ENCODE measurements around the gene SLC15A2.

The SLC15A2 gene

GRCh38 chr3:121948641-121949040, 54.4 kb downstream of the SLC15A2 start:
- TF ChIP-seq GATA1 (IDR thresholded peaks at IDR 0.05; ENCODE audit: low read depth, low read length): no peak
- TF ChIP-seq POLR2A (IDR thresholded peaks at IDR 0.05; ENCODE audit: low read length): no peak
- no peak for DNase-seq

DNA sequence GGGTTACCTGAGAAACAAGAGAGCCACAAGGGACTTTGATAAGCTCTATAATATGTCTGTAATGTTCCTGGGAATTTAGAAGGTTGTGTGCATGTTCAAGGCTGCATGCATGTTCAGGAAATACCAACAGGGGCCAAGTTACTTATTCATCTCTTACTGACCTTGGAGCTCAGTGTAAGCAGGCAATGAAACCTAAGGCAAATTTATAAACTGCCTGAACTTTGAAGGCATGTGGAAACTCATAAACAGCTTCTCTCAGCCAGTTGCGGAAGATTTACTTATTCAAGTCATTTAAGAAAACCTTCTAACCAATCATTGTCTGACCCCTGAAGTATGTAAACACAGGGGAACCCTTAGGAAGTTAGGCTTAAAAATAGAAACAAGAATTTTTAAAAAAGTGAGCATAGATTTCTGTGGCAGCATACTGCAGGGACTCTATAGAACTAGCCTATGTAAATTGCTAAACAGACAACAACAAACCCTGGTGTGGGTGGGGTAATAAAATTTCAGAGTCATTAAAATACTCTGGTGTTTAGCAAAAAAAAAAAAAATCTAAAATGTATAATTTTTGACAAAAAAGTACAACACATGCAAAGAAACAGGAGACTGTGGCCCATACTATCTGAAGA, 57.2 kb downstream of the SLC15A2 start:
- DNase-seq: no peak

DNA sequence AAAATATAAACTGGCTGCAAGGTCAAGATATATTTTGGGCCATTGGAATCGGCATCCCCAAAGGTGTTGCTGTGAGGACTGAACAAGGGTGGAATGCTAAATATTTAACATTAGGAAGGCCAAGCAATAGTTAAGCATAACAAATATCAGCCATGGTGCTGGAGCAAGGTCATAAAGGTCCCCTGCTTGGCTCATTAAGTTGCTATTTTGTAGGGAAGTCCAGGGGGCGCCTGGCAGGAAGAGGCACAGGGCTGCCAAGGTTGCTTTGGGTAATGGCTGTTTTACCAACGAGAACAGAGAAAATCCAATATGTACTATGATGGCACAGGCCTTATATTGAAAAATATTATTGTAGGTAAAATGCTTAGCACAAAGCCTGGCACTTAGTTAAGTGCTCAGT, 62.2 kb downstream of the SLC15A2 start:
- no peak for DNase-seq
- TF ChIP-seq GATA1 (IDR thresholded peaks at IDR 0.05; ENCODE audit: low read depth, low read length) (no peak), POLR2A (IDR thresholded peaks at IDR 0.05; ENCODE audit: low read length) (no peak)

More for the DNA sequence above, 57.2 kb downstream of the SLC15A2 start:
- TF ChIP-seq GATA1 (IDR thresholded peaks at IDR 0.05; ENCODE audit: low read depth, low read length) (no peak), POLR2A (IDR thresholded peaks at IDR 0.05; ENCODE audit: low read length) (no peak)

DNA sequence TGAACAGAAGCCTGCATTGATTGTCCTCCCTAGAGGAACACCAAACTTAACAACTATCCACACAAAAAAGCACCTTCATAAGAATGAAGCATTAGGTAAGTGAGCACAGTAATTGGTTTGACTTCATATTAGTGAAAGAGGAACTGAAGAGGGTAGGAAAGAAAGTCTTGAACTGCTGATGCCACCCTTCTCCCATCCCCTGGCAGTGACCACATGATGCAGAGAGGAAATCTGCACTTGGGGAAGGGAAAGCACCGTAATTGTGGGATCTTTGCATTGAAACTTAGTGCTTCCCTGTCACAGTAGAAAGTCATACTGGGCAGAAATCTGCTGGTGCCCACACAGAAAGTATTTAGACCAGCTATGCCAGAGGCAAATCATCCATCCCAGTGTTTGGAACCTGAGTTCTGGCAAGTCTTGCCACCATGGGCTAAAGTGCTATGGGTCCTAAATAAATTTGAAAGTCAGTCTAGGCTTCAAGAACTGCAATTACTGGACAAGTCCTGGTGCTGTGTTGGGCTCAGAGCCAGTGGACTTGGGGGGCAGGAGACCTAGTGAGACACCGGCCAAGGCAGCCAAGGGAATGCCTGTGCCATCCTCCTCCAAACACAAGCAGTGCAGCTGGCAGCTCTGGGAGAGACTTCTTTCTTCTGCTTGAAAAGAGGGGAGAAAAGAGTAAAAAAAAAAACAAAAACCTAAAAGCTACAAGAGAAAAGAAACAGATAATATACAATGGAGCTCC, 63.6 kb downstream of the SLC15A2 start:
- no peak for DNase-seq
- TF ChIP-seq POLR2A (IDR thresholded peaks at IDR 0.05; ENCODE audit: low read length) (no peak), GATA1 (IDR thresholded peaks at IDR 0.05; ENCODE audit: low read depth, low read length) (no peak)

DNA sequence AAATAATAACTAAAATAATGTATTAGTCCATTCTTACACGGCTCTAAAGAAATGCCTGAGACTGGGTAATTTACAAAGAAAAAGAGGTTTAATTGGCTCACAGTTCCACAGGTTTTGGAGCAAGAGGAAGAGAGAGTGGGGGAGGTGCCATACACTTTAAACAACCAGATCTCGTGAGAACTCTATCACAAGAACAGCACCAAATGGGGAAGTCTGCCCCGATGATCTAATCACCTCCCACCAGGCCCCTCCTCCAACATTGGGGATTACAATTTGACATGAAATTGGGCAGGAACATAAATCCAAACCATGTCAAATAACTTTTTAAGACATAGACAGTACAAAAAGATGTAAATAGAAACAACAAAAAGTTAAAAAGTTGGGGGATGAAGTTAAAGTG, 64.6 kb downstream of the SLC15A2 start:
- DNase-seq: no peak
- TF ChIP-seq GATA1 (IDR thresholded peaks at IDR 0.05; ENCODE audit: low read depth, low read length) (no peak), POLR2A (IDR thresholded peaks at IDR 0.05; ENCODE audit: low read length) (no peak)

DNA sequence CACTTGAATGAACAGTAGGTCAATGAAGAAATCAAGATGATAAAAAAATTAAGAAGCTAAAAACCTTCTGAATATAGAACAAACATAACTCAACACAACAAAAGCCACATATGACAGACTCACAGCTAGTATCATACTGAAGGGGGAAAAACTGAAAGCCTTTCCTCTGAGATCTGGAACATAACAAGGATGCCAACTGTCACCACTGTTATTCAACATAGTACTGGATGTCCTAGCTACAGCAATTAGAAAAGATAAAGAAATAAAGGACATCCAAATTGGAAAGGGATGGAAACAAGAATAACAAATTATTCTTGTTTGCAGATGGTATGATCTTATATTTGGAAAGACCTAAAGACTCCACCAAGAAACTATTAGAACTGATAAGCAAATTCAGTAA, 67.1 kb downstream of the SLC15A2 start:
- no peak for DNase-seq
- TF ChIP-seq GATA1 (IDR thresholded peaks at IDR 0.05; ENCODE audit: low read depth, low read length) (no peak), POLR2A (IDR thresholded peaks at IDR 0.05; ENCODE audit: low read length) (no peak)

- no peak for TF ChIP-seq GATA1 (IDR thresholded peaks at IDR 0.05; ENCODE audit: low read depth, low read length)
- no peak for DNase-seq
These were observed 68.2 kb downstream of the SLC15A2 start for GRCh38 chr3:121962443-121962842.

DNA sequence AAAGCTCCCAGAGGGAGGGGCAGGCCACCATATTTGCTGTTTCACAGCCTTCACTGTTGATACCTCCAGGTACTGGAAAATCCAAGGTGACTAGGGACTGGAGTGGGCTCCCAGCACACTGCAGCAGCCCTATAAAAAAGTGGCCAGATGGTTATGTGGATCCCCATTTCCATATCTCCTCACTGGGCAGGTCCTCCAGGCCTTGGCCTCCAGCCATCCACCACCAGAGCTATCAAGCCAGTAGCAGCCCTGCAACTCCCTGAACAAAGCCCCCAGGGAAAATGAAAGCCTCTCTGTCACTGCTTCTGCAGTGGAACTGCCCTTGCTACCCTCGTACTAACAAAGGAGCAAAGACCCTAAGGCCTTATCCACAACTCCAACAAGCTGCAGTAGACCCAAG, 69.4 kb downstream of the SLC15A2 start:
- DNase-seq: no peak
- no peak for TF ChIP-seq POLR2A (IDR thresholded peaks at IDR 0.05; ENCODE audit: low read length)
- no peak for TF ChIP-seq GATA1 (IDR thresholded peaks at IDR 0.05; ENCODE audit: low read depth, low read length)

DNA sequence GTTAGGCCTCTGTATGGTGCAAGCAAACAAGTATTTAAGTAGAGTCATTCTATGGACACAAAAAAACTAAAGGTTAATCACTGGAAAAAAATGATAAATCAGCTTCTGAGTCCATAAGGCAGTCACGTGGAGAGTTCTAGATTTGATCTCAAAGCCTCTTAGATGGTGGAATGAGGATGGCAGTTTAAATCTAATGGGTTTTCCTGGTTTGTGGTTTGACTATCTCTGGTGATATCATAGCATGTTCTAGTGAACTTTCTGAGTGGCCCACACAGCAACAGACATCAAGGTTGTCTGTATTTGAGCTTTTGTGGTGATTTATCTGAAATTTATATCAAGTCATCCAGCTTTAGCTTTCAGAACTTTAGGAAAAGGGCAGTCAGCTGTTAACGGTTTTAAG, 75.4 kb downstream of the SLC15A2 start:
- no peak for DNase-seq
- TF ChIP-seq GATA1 (IDR thresholded peaks at IDR 0.05; ENCODE audit: low read depth, low read length) (no peak), POLR2A (IDR thresholded peaks at IDR 0.05; ENCODE audit: low read length) (no peak)

GRCh38 chr3:121970047-121970446, 75.8 kb downstream of the SLC15A2 start:
- TF ChIP-seq GATA1 (IDR thresholded peaks at IDR 0.05; ENCODE audit: low read depth, low read length) (no peak), POLR2A (IDR thresholded peaks at IDR 0.05; ENCODE audit: low read length) (no peak)

GRCh38 chr3:121974601-121975111, 80.5 kb downstream of the SLC15A2 start:
- TF ChIP-seq GATA1 (IDR thresholded peaks at IDR 0.05; ENCODE audit: low read depth, low read length) (no peak), POLR2A (IDR thresholded peaks at IDR 0.05; ENCODE audit: low read length) (no peak)
- no peak for DNase-seq

More at GRCh38 chr3:121970047-121970446, 75.8 kb downstream of the SLC15A2 start:
- DNase-seq: no peak

DNA sequence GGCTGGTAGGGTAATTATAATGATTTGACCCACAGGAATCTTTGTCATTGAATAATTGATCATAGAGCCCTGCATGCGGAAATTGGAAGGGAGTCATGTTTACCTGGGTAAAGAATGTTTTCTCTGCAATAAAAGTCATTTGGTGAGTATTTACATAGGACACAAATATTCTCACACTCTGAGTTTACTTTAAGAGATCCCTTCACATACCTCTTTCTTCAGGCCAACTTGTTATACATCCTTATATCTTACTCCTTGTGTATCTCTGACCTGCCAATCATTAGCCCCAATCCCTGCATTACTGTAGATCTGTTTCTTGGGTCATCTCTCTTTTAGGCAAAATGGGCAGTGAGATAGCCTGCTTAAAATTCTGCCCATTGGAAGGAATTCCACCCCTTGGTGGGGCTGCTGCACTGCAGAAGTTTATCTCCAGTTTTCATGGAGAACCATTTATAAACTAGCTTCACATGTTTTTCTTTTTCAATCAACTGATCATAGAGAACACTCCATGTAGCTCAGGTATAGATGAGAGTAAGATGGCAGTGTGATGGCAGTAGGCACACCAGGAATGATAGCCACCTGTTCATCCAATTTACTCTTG, 81.6 kb downstream of the SLC15A2 start:
- DNase-seq: no peak
- TF ChIP-seq POLR2A (IDR thresholded peaks at IDR 0.05; ENCODE audit: low read length) (no peak), GATA1 (IDR thresholded peaks at IDR 0.05; ENCODE audit: low read depth, low read length) (no peak)

- TF ChIP-seq GATA1 (IDR thresholded peaks at IDR 0.05; ENCODE audit: low read depth, low read length): no peak
- DNase-seq: no peak
These were observed 82.5 kb downstream of the SLC15A2 start for GRCh38 chr3:121976727-121977126.

- no peak for TF ChIP-seq GATA1 (IDR thresholded peaks at IDR 0.05; ENCODE audit: low read depth, low read length)
- TF ChIP-seq POLR2A (IDR thresholded peaks at IDR 0.05; ENCODE audit: low read length): no peak
These were observed 85.0 kb downstream of the SLC15A2 start for GRCh38 chr3:121979246-121979645.

More at GRCh38 chr3:121979246-121979645, 85.0 kb downstream of the SLC15A2 start:
- DNase-seq: no peak
